NOMO-1 treated with dmso at 0.1 percent for 144 hours (cell line): ENCODE data around the gene INF2.
"Not testable (repeated sequence)": the region's sequence is repeated elsewhere in the genome, so short reads cannot be mapped to it uniquely, and the experiment has no call there.

Source experiments
- DNase-seq: peaks from one replicate; lab custom pipeline; 2025; ENCODE audit not compliant: unreplicated experiment; lab: John Stamatoyannopoulos, UW

INF2 gene

DNA sequence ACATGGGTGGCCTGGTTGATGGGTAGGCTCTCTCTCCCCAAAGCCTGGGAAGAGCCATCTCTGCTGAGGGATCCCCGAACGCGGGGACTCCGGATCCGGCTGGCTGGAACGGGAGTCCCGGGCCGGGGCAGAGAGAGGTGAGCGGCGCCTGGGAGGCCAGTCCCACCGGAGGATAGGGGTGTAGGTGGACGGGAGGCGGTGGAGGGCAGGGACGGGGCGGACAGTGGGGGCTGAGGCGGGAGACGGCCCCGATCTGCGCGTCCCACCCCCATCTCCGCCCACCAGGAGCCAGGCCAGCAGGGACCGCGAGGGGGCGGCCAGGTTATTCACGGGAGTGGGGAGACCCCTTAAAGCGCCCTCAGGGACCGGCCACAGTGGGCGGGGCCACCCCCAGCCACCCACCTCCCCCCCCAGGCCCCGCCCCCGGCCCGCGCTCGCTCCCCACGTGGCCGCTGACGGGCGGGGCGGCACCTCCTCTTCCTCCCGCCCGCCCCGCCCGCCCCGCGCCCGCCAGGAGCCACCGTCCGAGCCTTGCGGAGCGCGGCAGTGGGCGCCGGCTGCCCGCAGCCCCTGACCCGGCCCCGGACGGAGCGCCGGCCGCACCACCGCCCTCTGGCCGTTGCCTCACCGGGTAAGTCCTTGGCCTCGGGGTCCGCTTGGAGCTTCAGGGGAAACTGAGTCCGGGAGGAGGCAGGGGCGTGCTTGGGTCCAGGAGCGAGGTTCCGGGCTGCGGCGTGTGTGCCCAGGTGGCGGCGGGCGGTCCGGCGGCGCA, at the start of gene INF2:
Gene INF2 (plus strand): TSS at position 510 of the 772 bp plus-strand sequence. CDS start 11,748 bp downstream, outside the sequence.
- peak; percentile 37 for DNase-seq

DNA sequence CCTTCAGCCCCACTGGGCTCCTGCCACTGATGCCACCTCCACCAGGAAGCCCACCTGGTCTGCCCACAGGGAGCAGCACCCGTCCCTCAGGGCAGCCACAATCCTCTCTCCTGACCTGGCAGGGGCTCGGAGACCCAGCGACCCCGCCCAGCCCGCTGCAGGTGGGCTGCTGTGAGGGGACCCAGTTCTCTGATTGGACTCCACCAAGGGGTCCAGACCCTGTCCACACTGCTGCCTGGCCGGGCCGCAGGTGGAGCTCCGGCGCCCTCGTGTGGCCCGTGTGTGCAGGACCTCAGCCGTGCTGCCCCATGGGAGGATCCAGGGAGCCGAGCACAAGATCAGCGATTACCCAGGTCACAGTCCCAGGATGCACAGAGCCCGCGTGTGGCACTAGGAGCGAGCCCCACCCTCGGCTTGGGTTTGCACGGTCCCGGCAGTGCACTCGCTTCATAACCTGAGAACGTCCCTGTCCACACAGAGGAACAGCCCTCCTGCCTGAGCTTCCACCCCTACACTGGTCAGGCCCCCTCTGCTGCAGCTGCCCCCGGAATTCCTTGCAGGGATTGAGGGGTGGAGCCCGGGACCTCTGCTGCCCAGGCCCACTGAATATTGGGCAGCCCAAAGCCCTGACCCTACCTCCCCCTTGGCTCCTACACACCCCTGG, 49.4 kb upstream of the INF2 start:
- DNase-seq, result peak; percentile 17

DNA sequence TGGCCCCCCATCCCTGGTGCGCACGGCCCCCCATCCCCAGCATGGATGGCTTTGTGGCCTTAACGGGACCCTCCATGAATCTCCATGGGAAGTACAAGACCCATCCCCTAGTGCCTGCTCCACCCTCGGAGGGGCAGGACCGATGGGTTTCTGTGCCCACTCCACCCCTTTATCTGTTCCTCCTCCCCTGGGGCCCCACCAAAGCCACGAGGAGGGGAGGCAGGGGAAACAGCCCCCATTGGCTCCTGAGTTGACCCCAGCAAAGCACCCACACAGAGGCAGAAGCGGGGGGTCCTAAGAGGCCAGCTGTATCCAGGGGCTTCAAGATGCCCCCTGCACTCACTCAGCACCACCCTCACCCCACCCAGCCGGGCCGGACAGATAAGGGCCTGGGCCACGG, 48.7 kb upstream of the INF2 start:
- no peak for DNase-seq

DNA sequence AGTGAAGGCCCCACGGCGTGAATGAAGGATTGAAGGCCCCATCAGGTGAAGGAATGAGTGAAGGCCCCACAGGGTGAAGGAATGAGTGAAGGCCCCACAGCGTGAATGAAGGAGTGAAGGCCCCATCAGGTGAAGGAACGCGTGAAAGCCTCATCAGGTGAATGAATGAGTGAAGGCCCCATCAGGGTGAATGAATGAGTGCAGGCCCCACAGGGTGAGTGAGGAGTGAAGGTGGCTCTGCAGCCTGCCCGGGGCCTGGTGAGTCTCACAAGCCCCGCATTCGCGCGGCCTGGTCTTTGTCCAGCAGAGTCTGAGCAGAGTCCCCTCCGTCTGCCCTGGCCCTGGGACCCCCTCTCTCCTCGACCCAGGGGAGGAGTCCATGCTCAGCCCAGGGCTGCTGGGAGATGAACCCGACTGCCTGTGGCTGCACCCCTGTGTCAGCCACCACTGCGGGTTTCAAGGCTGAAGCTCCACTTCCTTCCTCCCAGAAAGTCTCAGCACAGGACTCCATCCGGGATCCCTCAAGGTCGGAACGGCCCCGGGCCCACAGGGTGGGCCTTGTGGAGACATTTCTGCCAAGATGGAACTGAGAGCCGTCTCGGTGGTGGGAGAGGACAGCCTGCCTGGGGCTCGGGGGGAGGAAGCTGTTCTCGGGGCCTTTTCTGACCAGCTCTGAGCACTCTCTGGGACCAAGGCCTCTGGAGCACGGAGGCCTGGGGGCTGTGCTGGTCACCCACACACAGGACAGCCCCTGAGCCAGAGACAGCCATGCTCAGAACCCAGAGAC, 47.5 kb upstream of the INF2 start:
- no peak for DNase-seq

DNA sequence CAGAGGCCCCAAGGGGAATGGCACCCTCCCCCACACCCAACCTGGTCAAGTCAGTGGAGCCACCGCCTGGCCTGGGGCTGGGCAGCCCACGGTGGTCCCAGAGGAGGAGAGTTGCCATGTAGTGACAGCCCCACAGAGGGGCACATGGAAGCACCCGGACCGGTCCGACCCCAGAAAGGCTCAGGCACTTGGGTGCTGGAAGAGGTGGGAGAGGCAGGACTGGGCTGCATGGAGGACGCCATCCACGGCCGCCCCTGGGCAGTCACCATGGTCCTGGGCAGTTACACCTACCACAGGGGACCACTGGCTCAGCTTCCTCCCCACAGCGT, 46.9 kb upstream of the INF2 start:
- no peak for DNase-seq

DNA sequence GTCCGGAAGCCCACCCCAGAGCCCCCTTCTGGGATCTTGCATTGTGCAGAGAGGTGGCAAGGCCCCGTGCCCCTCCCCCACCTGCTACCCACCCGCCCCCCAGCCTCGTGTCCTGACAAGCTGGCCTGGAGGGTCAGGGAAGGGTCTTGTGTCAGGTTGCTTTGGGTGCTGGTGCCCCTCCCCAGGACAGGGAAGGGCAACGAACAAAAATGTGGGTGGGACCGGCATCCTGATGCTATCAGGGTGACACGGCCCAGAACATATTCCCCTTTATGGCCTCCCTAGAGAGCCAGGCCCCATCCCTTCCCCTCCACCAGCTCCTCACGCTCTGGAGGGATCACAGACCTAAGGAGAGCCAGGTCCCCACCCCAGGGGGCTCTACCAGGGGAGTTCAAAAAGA, 46.1 kb upstream of the INF2 start:
- no peak for DNase-seq

DNA sequence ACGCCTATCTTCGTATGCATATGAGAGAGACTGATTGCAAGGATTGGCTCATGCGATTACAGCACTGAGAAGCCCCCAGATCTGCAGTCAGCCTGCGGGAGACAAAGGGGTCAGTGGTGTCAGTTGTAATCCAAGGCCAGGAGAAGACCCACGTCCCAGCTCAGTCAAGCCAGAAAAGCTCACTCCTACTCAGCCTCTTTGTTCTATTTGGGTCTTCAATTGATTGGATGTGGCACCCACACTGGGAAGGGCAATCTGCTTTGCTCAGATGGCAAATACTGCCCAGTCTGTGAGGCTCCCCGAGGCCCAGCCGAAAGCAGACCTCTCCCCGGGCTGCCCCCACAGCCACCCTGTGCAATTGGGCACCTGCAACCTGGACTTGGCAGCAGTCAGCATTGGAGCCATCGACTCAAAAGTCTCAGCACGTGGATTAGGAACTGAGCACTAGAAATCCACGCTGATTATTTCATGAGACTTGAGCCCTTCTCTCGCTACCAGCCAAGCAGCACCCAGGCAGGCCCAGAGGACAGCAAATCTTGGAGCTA, 45.3 kb upstream of the INF2 start:
- DNase-seq, result no peak

DNA sequence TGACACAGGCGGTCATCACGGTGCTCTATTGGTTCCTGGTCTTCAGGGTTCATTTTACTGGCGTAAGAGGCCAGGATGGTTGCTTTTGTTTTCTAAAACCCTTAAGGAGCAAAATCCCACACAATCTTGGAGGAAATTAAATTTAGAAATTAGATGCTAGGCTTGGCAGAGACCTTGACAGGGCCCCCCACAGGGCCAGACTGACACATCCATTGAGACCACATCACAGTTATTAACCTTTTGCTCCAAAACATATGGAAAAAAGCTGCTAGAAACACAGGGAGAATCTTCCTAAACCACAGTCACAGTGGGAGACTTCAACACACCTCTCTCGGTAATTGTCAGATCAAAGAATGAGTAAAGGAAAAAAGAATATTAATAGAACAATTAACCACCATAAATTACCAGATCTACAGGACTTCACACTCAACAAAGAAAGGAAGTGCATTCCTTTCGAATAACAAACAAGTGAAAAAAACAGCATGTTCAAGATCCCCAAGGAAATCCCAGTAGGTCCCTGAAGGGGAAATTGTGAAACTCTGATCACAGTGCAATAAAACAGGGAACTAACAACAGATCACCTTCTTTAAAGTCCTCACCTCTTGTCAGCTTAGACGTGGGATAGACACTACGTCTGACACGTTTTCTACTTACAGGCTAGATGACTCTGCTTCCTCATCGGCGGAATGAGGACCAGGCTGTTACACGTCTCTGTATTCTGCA, 44.6 kb upstream of the INF2 start:
- no peak for DNase-seq

DNA sequence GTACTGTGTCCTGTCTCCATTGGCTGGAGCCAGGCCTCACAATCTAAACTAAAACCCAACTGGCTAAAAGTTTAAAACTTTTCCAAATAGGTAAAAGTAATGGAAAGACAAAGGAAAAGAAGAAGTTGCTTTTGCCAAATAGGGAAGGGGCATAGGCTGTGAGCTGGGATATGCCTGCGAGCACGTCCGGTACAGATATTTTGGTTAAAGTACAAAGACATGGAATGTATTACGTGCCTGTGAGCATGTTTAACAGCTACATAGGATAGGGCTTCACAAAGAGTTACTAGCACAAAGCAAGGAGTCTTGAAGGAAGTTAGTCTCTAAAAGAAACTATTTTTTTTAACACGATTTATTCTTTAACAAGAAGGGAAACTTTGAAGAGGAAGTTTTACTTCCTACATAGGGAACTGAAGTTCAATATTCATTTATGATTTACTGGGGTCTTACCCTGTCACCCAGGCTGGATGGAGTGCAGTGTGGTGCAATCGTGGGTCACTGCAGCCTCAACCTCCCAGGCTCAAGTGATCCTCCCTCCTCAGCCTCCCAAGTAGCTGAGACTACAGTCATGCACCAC, 41.9 kb upstream of the INF2 start:
- DNase-seq, result peak; percentile 35

DNA sequence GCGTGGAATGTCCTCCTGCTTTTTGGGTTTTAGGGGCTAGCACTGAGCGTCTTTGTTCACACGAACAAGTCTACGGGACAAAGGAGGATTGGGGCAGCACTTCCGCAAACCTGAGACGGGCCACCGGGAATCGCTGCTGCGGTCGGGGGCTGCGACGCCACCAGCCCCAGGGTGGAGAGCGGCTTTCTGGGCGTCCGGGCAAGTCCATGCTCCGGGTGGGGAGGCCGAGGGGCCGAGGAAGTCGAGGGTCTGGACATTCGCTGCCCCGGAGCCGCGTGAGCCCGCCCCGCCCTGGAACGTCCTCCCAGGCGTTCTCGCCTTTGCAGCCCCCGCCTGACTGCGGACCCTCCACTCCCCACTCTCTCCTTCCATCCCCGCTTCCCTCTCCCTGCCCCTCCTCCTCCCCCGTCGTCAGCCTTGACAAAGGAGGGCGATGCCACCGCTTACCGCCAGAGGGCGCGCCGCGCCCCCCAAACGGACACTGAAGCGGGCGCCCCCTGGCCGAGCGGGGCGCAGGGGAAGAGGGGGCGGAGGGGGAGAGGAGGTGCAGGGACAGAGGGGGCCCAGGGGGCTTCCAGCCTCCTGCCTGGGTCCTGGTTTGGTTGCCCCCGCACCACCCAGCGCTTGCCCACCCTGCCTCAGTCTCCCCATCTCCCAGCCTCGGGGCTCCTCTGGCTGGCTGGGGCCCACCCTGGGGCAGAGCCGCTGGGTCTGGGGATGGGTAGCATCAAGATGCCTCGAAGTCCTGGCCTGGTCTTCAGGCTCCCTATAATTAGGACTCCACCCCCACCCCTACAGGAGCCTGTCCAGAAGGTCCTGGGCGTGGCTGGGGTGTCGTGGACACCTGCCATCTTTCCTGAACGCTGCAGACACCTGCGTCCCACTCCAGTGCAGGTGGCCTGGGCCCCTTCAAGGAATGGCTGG, 39.1 kb upstream of the INF2 start:
- DNase-seq, result no peak

DNA sequence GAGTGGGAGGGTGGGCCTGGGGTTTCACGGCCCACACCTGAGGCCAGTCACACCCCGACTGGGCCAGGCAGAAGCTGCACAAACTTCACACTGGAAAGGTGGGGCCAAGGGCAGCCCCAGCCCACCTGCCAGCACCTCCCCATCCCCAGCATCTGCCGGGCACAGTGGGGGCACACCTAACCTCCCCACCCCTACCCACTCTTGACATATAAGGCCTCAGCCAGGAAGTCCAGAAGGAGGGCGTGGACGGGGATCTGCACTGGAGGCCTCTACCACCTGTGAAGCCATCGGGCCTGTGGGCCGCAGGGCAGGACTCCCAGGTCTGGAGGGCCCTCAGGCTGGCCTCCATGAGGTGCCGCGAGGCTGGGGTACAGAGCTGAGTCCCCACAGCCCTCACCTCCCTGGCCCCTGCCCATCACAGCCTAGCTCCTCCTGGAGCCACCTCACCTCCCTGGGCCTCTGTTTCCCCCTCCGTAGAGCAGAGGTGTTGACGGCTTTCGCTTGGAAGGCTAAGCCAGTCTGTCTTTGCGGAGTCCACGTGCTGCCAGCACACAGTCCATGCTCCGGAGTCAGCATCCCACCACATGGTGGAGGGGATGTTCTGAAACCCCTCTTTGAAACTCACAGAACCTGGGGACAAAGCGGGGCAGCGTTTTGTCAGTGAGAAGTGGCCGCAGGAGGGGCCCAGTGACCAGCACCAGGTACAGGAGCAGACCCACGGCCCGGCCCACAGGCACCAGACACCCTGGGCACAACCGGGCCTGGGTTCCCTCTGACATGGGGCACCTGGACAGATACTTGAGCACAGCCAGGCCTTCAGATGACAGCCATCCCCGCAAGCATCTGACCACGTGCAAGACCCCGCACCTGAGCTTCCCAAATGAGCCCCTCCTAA, 38.2 kb upstream of the INF2 start:
- no peak for DNase-seq

DNA sequence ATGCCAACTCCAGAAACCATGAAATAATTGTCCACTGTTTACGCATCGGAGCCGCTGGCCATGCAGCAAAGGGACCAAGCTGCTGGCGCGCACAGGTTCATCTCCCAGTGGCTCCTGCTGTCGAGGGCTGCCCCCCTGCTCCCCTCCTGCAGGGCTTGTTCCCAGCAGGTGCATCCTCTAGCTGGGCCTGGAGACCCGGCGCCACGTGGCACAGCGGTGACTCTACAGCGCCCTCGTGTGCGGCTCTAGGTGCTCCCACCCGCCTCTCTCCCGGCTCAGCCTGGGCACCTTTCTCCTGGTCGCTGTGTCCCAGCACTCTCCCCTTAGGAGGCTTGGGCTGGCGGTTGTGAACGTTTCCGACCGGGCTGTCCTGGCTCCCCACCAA, 37.5 kb upstream of the INF2 start:
- no peak for DNase-seq

DNA sequence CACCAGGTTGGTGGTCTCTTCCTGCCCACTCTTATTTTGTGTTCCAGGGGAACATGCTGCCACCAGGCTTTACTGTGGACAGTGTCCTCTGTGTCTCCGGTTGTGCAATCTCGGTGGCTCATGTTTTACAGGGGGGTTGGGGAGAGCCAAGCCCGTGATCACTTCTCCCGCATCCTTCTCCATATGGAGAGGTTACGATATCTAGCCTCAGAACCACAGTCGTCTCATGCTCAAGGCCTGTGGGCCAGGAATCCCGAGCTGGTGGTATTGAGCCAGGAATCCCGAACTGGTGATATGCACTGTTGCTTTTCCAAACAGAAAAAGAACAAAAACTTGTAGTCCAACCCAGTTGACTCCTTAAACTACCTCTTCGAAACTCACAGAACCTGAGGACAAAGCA, 37.0 kb upstream of the INF2 start:
- no peak for DNase-seq

DNA sequence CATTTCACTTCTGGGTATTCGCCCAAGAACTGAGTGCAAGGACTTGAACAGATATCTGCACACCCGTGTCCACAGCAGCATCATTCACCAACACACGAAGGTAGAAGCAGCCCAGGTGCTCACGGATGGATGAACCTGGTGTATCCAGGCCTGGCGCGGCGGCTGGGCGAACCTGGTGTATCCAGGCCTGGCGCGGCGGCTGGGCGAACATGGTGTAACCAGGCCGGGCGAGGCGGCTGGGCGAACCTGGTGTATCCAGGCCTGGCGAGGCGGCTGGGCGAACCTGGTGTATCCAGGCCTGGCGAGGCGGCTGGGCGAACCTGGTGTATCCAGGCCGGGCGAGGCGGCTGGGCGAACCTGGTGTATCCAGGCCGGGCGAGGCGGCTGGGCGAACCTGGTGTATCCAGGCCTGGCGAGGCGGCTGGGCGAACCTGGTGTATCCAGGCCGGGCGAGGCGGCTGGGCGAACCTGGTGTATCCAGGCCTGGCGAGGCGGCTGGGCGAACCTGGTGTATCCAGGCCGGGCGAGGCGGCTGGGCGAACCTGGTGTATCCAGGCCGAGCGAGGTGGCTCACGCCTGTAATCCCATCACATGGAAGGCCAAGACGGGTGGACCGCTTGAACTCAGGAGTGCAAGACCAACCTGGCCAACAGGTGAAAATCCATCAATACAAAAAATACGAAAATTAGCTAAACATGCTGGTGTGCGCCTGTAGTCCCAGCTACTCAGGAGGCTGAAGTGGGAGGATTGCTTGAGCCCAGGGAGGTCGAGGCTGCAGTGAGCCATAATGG, 36.1 kb upstream of the INF2 start:
- DNase-seq, result not testable (repeated sequence)

DNA sequence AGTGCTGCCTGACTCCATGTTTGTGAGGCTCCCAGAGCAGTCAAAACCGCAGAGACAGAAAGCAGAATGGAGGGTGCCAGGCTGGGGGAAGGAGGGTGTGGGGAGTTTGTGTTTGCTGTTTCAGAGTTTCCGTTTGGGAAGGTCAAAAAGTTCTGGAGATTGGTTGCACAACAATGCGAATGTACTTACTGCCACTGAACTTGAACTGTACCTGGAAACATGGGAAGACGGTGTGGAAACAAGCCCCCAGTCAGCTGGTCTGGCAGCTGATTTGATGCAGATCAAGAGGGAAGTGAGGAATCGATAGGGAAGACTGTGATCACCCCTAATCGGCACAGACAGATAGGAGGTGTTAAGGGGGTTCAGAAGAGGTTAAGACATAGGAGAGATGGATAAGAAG, 35.3 kb upstream of the INF2 start:
- no peak for DNase-seq

DNA sequence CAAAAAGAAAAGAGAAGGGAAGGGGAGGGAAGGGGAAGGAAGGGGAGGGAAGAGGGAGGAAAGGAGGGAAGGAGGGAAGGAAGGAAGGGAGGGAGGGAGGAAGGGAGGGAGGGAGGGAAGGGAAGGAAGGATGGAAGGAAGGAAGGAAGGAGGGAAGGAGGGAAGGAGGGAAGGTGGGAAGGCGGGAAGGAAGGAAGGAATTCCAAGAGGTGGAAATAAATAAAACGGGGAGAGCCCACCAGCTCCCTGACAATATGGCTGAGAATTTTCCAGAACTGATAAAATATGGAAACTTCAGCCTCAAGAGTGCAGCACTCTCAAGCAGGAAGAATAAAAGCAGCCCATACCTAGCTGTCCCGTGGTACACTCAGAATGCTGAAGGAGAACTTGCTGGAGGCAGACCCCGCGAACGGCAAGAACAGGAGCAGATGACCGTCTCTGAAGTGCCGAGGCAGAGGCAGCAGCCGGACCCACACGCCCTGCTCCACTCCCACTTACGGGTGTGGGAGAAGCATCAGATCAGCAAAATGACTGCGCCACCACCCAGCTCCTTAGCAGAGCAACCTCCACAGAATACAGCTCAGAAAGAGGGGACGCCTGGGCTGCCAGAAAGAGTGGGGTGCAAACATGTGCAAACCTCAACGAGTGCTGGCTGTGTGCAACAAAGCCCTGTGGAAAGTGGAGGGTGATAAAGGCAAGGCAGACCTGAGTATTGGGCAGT, 34.1 kb upstream of the INF2 start:
- no peak for DNase-seq

DNA sequence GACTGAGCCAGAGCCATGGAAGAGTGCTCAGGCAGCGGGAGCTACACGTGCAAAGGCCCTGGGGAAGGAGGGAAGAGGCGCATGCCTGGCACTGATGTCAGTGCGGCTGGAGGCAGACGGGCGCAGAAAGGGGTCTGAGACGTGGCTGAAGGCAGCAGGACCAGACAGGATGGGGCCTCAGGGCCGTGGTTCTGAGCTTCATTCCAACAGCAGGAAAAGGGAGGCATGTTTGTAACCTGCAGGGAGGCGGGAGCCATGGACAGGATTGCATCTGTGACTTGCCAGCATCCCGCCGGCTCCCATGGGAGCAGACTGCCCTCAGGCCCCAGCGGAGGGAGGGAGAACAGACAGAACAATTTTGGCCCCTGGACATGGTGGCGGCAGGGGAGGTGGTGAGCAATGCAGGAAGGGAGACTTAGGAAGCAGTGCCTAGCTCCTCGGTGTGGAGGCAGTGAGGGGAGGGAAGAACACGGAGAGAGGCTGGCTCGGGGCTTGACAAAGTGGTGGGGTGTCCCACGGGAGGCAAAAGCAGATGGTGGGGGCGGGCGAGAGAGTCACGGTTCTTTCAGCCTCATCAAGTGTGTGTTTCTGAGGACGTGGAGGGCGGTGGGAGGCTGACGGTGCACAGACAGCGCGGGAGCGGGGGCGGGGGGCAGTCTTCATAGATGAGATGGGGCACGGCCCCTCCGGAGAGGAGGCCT, 33.3 kb upstream of the INF2 start:
- no peak for DNase-seq
